Posterior vena cava (tissue), 2 donors: ENCODE data around the gene RPL34. TPM values are rescaled to one million over a fixed set of nuclear protein-coding genes. Genes with fewer than 3 reads are reported as not detected.
A peak's percentile ranks its signal among the peaks of the same experiment; 100 is the strongest.
"Not testable (repeated sequence)": the region's sequence is repeated elsewhere in the genome, so short reads cannot be mapped to it uniquely, and the experiment has no call there.

Experiments used
- DNase-seq: peaks from one replicate; pipeline ENCODE4 v3.0.0-alpha.2; 2020; ENCODE audit warnings: low spot score
- intact Hi-C, 2 donors: fragments of 100-400 bp; cut with DNase I; formaldehyde crosslinking; loops; one replicate each; pipeline versions ENCODE4 v1.14.1 to v1.14.2; 2022 to 2023
- long read RNA-seq, 2 donors: library from polyadenylated mRNA; unstranded; transcript quantifications; one replicate each; pipeline ENCODE4 v2.0.0, GENCODE V29; 2020 to 2021
- total RNA-seq, 2 donors: library from RNA; stranded (reverse); fragmentation: NEBNext Ultra II Directional; extraction: Animal tissue kit (Norgen Biotek cat#: 25700); gene quantifications; one replicate each; pipeline ENCODE4 v1.2.1, GENCODE V29; 2021
- donor health status: DM: yes; HTN: yes; CAD: no.
- donor health status: DM: yes; HTN: yes; CAD: no.

Gene RPL34
- total RNA-seq, result 100 to 1,000 TPM; 895 to 979 TPM
- long read RNA-seq, donor 1, transcript RPL34-202 (5 exons, 441 nt), result major isoform, 118 of 130 reads
- long read RNA-seq, donor 1, partial matches to known transcripts, result 5 of 130 reads
- long read RNA-seq, donor 1, other reads (novel, unspliced or antisense), result 5 of 130 reads
- long read RNA-seq, donor 2, transcript RPL34-202 (5 exons, 441 nt), result major isoform, 140 of 193 reads
- long read RNA-seq, donor 2, transcript RPL34-206 (2 exons, 629 nt), result minor isoform, 16 of 193 reads
- long read RNA-seq, donor 2, partial matches to known transcripts, result 31 of 193 reads
- long read RNA-seq, donor 2, other reads (novel, unspliced or antisense), result 4 of 193 reads

DNA sequence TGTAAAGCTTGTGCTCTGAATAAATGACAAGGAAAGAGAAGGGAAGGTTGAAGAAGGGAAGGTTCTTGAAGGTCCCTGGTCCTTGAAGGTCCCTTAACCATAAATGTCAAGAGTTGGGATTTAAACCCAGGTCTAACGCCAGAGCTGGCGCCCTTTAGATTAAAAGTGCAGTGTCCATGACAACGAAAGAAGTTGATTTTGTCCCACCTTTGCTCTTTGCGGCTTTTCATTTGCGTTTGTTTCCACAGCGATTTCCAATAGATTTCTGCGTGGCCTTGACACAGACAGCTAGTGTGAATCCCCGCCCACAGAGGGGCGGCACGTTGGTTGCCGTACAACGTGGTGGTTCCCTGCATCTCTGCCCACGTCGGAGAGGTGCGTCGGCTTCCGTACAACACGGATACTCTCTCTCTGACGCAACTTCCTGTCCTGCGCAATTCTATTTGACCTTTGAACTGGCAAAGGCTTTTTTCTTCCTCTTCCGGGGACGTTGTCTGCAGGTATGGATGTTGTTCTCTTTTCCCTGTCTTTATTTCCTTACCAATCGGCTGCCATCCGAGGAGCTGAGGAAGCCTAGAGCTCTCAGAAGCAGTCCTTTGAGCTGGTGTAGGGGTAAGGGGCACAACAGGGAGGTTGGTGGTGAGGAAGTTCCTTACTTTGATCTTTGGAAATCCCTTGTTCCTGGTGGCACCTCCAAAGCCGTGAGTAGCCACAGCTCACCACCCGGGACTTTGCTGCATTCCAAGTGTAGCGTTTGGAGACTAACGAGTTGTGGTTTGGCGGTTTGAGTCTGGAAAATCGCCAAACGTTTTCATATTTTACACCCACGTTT is at the start of gene RPL34:
RPL34 (plus strand) TSS at position 476 of the 832 bp plus-strand sequence. CDS start 1,384 bp downstream, outside the sequence.
- intact Hi-C loops, result no loop called here
- peak; percentile 99 for DNase-seq

DNA sequence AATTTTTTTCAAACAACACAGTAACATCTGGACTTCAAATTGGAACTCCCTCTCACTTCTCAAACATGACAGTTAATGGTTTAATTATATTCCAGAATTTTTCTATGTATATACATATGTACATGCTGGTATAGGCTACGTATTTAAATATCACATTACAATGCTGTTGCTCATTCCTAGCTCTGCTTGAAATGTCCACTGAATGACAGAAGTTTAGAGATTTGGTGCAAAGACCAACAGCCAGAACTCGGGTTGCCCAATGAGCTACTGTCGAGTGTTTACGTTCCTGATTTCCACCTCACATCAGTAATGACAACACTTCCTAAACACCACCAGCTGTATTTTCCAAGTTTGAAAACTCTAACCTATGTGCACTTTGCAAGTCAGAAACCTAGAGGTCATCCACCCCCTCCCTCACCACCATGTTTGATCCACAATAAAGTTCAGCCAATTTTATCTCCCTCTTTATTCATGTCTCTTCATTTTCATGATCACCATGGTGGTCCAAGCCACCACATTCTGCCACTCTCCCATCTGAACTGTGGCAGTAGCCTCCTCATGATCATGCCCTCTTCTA is 49.3 kb upstream of the RPL34 start:
- intact Hi-C loops, result loop anchor here in 1 of 2 donors (5.0 kb wide), 1 partner anchor 554 kb away; no protein-coding TSS in a partner anchor
- no peak for DNase-seq

DNA sequence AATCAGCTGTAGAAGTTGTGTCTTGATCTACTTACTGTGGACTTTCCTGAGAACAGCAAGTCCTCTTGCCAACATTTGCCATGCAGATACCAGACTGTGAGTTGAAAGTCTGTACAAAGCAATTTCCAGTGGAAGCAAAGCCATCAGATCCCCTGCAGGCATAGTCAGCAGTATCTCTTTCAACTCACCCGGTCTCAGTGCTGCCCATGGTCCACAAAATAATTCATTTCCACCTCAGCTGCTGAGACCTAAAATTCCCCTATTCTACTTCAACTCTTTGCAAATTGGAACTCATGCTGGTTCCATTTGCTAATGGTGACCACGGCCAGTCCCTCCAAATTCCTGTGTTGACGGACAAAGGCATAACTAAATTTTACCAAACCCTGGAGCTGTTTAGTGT is 46.0 kb upstream of the RPL34 start:
- intact Hi-C loops, result loop anchor here in 1 of 2 donors (5.0 kb wide), 1 partner anchor 557 kb away; no protein-coding TSS in a partner anchor
- DNase-seq, result no peak

DNA sequence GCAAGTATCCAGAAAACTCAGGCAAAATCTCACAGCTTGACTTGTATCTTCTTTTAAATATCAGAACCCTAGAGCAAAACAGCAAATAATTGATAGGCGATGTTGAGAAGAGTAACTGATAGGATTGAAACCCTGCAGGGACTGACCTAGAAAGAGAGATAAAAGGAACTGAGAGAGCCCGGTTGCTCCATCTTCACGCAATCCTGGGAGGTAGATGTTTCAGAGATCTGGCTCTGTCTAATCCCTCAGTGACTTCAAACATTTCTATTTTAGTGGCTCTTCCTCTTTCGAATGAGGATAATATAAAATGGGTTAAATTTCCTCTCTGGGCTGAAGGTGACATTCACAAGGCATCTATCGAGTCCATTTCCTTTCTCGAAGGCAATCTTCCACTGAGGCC is 39.3 kb upstream of the RPL34 start:
- no peak for DNase-seq
- intact Hi-C loops, result no loop called here

DNA sequence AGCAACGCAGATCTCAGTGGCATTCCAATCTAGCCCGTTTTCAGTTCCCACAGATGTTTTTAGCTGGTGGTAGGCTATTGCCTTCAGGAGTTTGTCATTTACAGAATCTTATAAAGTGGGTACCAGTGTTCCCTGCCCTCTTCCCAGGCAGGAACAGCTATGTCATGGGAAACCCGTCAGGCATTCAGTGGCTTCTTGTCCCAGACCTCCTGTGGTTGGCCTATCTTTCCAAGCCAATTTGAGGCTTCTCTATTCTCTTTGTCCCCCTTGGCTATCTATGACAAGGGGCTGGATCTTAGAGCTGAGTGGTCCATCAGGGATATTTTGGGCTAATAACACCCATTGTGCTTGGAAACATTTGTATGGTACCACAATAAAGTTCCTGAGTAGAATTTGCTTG is 33.6 kb upstream of the RPL34 start:
- intact Hi-C loops, result no loop called here
- DNase-seq, result no peak

DNA sequence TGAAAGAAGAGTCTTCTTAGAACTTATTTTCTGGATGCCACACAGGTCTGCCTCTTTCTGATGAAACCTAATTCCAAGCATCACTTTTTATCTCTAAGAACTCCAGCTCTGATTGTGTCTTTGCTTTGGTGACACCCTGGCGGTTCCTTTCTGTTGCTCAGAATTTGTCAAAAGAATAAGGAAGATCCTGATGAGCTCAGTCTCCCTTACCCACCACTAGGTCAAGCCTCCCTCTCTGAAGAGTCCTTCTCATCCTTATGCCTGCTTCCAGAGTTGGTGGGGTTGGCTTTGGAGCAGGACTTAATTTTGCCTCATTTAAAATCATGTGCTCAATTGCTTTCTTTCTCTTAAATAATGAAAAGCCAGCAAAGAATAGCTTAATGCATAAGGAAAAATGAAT is 31.5 kb upstream of the RPL34 start:
- DNase-seq, result no peak
- intact Hi-C loops, result no loop called here

DNA sequence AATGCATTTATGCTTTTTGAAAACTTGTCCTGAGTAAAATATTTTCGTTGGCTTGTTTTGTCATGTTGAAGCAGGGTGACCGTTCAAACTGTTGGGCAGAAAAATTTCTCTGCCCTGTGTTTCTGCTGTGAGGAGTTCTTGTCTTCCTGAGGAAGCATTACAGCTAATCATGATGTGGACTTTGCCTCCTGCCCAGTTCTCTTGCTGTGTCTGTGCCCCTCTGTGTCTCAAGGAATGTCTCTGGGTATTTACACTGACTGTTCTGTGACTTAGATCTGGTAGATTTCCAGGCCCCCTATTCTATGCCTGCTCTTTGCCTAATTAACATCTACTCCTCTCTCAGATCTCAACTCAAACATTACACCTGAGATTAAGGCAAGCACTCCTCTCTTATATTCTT is 30.4 kb upstream of the RPL34 start:
- no peak for DNase-seq
- intact Hi-C loops, result no loop called here

DNA sequence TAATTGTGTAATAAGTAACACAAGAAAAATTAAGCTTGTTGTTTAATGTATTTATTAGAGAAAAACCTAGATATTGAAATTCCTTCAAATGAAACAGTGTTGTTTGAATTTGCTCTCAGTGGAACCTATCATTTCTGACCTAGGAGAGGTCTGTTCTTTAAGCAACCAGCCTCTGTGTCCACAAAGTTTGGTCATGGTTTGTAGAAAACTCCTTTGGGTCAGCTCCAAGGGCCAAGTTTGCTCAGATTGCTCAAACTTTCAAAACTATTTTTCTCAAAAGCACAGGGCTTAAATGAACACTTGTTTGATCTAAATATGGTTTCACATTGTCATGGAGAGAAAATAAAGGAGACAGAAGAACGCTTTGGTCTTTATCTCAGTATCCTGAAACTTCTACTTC is 29.6 kb upstream of the RPL34 start:
- DNase-seq, result no peak
- intact Hi-C loops, result no loop called here

DNA sequence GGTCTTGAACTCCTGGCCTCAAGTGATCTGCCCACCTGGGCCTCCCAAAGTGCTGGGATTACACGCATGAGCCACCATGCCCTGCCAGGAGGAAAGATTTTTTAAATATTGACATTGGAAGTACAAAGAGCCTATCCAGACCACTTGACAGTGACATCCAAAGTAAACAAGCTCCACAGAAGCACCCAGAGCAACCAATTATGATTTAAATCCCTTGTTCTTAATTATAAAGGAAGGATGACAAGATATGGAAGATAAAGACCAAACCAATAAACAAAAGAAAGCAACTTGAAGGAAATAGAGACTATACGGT is 27.7 kb upstream of the RPL34 start:
- DNase-seq, result no peak
- intact Hi-C loops, result no loop called here

DNA sequence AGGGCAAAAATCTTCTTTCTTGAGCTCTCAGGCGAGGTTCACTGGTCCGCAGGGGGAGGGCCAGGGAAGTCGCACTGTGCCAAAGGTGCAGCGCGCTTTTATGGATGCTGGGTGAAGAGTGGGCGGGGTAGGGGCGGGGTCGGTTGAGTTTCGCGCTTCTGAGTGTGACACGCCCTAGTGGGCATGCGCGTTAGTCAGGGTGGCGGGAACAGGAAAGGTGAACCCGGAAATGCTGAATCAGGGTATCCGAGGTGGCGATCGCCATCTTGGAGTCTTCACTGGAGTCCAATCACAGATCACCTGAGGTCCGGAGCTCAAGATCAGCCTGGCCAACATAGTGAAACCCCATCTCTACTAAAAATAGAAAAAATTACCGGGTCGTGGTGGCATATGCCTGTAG is 26.1 kb upstream of the RPL34 start:
- DNase-seq, intact Hi-C loops: not testable (repeated sequence)

DNA sequence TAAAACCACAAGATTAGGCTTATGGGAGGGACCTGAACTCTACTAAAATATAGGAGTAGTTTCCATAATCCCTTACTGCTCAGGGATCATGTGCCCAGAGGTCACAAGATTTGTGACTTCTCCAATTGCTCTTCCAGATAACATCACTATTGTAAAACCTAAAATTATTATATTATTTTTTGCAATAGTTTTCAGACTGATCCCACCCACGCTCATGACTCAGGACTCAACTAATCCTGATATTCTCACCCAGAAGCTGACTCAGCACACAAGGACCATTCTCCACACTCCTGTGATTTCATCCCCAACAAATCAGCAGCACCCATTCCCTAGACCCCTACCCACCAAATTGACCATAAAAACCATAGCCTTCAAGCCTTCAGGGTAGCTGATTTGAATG is 24.0 kb upstream of the RPL34 start:
- intact Hi-C loops, result no loop called here
- DNase-seq, result no peak

DNA sequence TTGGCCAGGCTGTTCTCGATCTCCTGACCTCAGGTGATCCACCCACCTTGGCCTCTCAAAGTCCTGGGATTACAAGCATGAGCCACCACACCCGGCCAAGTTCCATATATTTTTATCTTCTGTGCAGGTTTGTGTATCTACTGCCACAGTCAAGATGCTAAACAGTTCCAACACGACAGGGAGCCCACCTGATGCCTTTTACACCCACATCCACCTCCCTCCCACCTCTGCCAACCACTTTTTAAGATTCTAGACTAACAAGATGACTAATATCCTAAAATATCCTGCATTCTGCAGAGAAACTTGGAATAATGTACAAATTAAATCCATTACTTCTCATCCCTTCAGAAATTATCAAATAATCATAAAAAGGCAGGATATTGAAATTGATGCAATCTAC is 19.3 kb upstream of the RPL34 start:
- intact Hi-C loops, result no loop called here
- no peak for DNase-seq

DNA sequence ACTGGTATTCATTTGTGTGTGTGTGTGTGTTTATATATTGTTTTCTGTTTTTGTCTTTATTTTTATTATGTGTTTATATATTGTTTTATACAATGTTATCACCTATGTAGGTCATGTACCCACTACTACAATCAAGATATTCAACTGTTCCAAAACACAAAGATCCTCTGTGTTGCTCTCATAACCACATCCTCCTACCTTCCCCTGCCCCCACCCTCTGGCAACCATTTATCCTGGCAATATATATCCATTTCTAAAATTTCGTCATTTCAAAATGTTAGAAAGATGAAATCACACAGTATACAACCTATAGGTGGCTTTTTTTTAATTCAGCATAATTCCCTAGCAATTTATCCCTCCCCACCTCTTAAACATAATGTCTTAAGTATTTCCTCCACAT is 18.8 kb upstream of the RPL34 start:
- intact Hi-C loops, result no loop called here

DNA sequence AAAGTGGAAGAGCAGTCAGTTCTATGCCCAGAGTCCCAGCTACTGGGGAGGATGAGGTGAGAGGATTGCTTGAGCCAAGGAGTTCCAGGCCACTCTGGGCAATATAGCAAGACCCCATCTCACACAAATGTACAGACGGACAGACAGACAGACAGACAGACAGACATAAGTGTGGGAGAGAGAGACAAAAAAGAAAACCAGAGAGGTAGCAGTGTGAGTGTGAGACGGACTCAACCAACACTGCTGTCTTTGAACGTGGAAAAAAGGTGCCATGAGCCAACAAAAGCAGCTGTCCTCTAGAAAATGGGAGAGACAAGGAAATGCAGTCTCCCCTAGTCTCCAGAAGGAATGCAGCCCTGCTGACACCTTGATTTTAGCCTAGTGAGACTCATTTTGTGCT is 18.2 kb upstream of the RPL34 start:
- intact Hi-C loops, result no loop called here
- no peak for DNase-seq

More for the DNA sequence above, 18.8 kb upstream of the RPL34 start:
- no peak for DNase-seq

DNA sequence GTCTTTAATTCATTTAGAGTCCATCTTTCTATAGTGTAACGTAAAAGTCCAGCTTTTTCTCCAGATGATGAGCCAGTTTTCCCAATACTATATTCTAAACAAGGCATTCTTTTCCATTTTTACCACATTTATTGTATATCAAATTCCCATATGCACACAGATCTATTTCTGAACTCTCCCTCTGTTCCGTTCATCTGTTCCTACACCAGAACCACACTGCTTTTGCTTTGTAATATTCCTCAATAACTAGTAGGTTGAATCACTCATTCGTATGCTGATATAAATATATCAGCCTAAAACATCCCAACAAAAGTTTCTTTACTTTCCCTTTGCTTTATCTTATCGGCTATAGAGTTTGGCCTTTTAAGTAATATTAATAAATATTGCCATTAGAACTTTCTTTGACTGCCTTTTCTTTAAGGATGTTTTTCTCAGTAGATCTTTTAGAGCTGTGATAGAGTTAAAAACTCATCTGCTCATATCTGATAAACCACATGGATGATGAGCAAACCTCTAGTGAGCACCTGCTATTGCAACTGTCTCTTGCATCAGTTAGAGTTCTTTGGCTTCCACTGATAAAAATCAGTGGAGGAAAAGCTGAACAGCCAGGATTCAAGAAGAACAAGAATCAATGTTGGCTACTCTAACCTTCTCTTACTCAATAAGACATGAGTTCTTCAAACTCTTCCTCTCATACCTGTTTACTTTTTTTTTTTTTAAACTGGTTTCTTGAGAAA is 13.1 kb upstream of the RPL34 start:
- intact Hi-C loops, result no loop called here
- DNase-seq, result no peak

DNA sequence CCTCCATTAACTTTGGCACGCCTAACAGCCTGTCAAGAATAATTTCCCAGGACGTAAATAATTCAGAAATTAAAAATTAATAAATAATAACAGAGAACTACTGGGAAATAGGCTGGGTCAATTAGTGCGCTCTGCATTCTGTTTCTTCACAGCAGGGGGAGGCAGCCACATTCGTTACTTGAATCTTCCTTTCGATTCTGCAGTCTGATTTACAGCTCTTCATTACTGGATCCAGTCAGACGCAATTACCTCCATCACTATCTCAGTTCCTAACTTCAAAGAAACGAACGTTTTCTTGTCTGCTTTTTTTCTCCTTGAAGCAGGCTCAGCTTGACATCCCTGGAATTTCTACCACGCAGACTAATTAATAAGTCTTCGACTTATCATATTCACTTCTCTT is 9.0 kb upstream of the RPL34 start:
- intact Hi-C loops, result no loop called here
- no peak for DNase-seq

DNA sequence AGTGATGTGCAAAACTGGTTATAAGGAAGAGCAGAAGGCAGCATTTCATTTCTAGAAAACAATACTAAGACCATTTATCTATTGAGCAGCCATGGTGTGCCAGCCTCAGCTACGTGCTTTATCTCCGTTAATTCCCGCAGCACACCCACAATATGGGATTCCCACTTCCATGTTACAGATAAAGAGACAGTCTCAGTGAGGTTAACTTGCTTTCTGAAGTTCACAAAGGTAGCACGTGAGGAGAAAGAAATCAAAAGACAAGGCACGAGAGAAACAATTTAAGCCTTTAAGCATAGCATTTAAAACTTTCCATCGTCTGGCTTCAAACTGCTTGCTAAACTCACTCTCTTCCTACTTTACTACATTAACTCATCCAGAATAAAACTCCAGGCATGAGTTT is 8.0 kb upstream of the RPL34 start:
- intact Hi-C loops, result no loop called here
- no peak for DNase-seq

DNA sequence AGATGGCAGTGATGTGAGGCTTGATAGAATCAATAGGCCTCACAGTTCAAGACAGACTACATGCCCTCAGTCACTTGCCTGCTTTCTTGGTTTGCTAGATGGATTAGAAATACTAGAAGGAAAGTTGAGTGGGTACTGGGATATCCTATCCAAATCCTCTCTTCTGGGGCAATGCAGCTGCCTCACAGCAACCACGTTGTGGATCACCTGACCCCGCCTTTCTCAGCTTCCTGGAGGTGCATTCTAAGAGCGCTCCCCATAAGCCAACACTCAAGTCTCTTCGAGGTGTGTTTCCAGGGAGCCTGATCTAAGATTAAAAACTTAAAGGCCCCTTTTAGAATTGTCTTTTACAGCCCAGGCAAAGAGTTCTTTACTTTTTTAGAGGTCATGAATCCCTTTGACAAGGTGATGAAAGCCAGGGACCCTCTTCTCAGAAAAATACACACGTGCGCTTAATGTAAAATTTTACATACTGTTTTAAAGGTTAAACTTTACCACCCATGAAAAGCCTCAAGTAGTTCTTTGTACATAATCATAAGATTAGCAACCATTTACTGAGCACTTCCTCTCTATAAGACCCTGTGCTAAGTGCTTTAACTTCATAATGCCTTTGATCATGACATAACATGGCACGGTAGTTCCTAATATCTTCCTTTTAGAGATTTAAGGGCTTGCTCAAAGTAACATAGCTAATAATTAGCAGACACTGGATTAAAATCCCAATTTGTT is 840 bp upstream of the RPL34 start:
- no peak for DNase-seq
- intact Hi-C loops, result no loop called here
